ENCODE results near the gene TCF15. TPM values are rescaled to one million over a fixed set of nuclear protein-coding genes. Genes with fewer than 3 reads are reported as not detected.

TCF15 gene
- total RNA-seq, 1 experiment from 2014 or later: not detected

- no peak overlapping the region for H3K4me3 ChIP-seq
- no peak overlapping the region for H2AFZ ChIP-seq
- DNase-seq: no peak
- peaks cover 10% of the 10 kb centered on the region for H3K27me3 ChIP-seq (ENCODE audit: insufficient read depth, low read depth)
- no peak for TF ChIP-seq EZH2 (IDR thresholded peaks at IDR 0.05; ENCODE audit: low read depth)
- ChIA-PET POLR2A (ENCODE audit: unreplicated experiment) (no interaction called here), CTCF (no interaction called here)
- H3K9me3 ChIP-seq (ENCODE audit: insufficient read depth, low read depth): no peaks in the 10 kb centered on the region
- H3F3A ChIP-seq (ENCODE audit: insufficient read depth, low read depth): peaks cover 5% of the 10 kb centered on the region; the same call in 1 of the 2 replicates
- no peaks in the 10 kb centered on the region for H4K20me1 ChIP-seq (ENCODE audit: insufficient read depth)
- no peaks in the 10 kb centered on the region for H3K36me3 ChIP-seq (ENCODE audit: low read depth)
- no peak overlapping the region for H3K27ac ChIP-seq
- no peaks in the 10 kb centered on the region for H3K9me2 ChIP-seq (ENCODE audit: insufficient read depth)
- no peaks in the 10 kb centered on the region for H3K79me2 ChIP-seq (ENCODE audit: low read depth)
- intact Hi-C loops (cut with micrococcal nuclease; ENCODE audit: unreplicated experiment): no loop called here
- BruUV-seq (replicated peaks): no TSS peak
- H3K4me2 ChIP-seq: no peak overlapping the region
- H3K4me1 ChIP-seq (replicated peaks; ENCODE audit: insufficient read depth): no peaks in the 10 kb centered on the region
These were observed 27.4 kb upstream of the TCF15 start for GRCh38 chr20:637559-637958.

GRCh38 chr20:635893-636338, 25.8 kb upstream of the TCF15 start:
- no TSS peak for BruUV-seq (replicated peaks)
- H3F3A ChIP-seq (ENCODE audit: insufficient read depth, low read depth): peaks cover 2% of the 10 kb centered on the region; the same call in 1 of the 2 replicates
- no peak overlapping the region for H3K4me2 ChIP-seq
- H3K27me3 ChIP-seq (ENCODE audit: insufficient read depth, low read depth): peaks cover 17% of the 10 kb centered on the region
- H3K9me2 ChIP-seq (ENCODE audit: insufficient read depth): no peaks in the 10 kb centered on the region
- intact Hi-C loops (cut with micrococcal nuclease; ENCODE audit: unreplicated experiment): no loop called here
- no peaks in the 10 kb centered on the region for H3K9me3 ChIP-seq (ENCODE audit: insufficient read depth, low read depth)
- H3K4me3 ChIP-seq: no peak overlapping the region
- no peaks in the 10 kb centered on the region for H3K36me3 ChIP-seq (ENCODE audit: low read depth)
- DNase-seq: peak in 1 of 2 experiments; percentile 53
- H4K20me1 ChIP-seq (ENCODE audit: insufficient read depth): no peaks in the 10 kb centered on the region
- POLR2A ChIA-PET (ENCODE audit: unreplicated experiment): no interaction called here
- no peaks in the 10 kb centered on the region for H3K79me2 ChIP-seq (ENCODE audit: low read depth)
- TF ChIP-seq CTCF (conservative IDR thresholded peaks at IDR 0.05) (no peak), EZH2 (IDR thresholded peaks at IDR 0.05; ENCODE audit: low read depth) (no peak)
- no peak overlapping the region for H3K27ac ChIP-seq
- CTCF ChIA-PET: no interaction called here
- no peaks in the 10 kb centered on the region for H3K4me1 ChIP-seq (replicated peaks; ENCODE audit: insufficient read depth)
- no peak overlapping the region for H2AFZ ChIP-seq

- no peak overlapping the region for H2AFZ ChIP-seq
- DNase-seq: no peak
- H4K20me1 ChIP-seq (ENCODE audit: insufficient read depth): no peaks in the 10 kb centered on the region
- peaks cover 19% of the 10 kb centered on the region for H3K27me3 ChIP-seq (ENCODE audit: insufficient read depth, low read depth)
- no peak overlapping the region for H3K4me3 ChIP-seq
- ChIA-PET CTCF (no interaction called here), POLR2A (ENCODE audit: unreplicated experiment) (no interaction called here)
- H3K9me3 ChIP-seq (ENCODE audit: insufficient read depth, low read depth): no peaks in the 10 kb centered on the region
- no peak overlapping the region for H3K27ac ChIP-seq
- no TSS peak for BruUV-seq (replicated peaks)
- H3K36me3 ChIP-seq (ENCODE audit: low read depth): no peaks in the 10 kb centered on the region
- intact Hi-C loops (cut with micrococcal nuclease; ENCODE audit: unreplicated experiment): no loop called here
- TF ChIP-seq CTCF (conservative IDR thresholded peaks at IDR 0.05): no peak
- no peak for TF ChIP-seq EZH2 (IDR thresholded peaks at IDR 0.05; ENCODE audit: low read depth)
- H3K9me2 ChIP-seq (ENCODE audit: insufficient read depth): no peaks in the 10 kb centered on the region
- no peaks in the 10 kb centered on the region for H3F3A ChIP-seq (ENCODE audit: insufficient read depth, low read depth)
- no peaks in the 10 kb centered on the region for H3K79me2 ChIP-seq (ENCODE audit: low read depth)
- no peak overlapping the region for H3K4me2 ChIP-seq
- H3K4me1 ChIP-seq (replicated peaks; ENCODE audit: insufficient read depth): no peaks in the 10 kb centered on the region
These were observed 25.2 kb upstream of the TCF15 start for GRCh38 chr20:635028-635892.
